HuH-7.5 (cell line): ENCODE measurements around the gene TET2.
A peak's percentile ranks its signal among the peaks of the same experiment; 100 is the strongest.

Experiments
- DNase-seq: peaks from one replicate; pipeline ENCODE4 v3.0.0; 2011; ENCODE audit warnings: low spot score

Gene TET2

GRCh38 chr4:105146276-105147015, at the start of gene TET2:
TET2 (plus strand) TSS chr4:105146876; CDS start chr4:105233943, 87,067 bp downstream.
- DNase-seq: peak; percentile 42

GRCh38 chr4:105102016-105102415, 44.7 kb upstream of the TET2 start:
- DNase-seq: no peak

- no peak for DNase-seq
Observed at GRCh38 chr4:105106426-105106825, 40.2 kb upstream of the TET2 start.

GRCh38 chr4:105107095-105107856, 39.4 kb upstream of the TET2 start:
- no peak for DNase-seq

- no peak for DNase-seq
Observed at GRCh38 chr4:105108971-105109370, 37.7 kb upstream of the TET2 start.

- DNase-seq: no peak
Observed at GRCh38 chr4:105112274-105112673, 34.4 kb upstream of the TET2 start.

GRCh38 chr4:105113800-105114199, 32.9 kb upstream of the TET2 start:
- DNase-seq: no peak

GRCh38 chr4:105116616-105117319, 29.9 kb upstream of the TET2 start:
- no peak for DNase-seq

- no peak for DNase-seq
Observed at GRCh38 chr4:105119356-105119755, 27.3 kb upstream of the TET2 start.

GRCh38 chr4:105120626-105121025, 26.1 kb upstream of the TET2 start:
- no peak for DNase-seq

- no peak for DNase-seq
Observed at GRCh38 chr4:105122350-105122749, 24.3 kb upstream of the TET2 start.

GRCh38 chr4:105126311-105127169, 20.1 kb upstream of the TET2 start:
- no peak for DNase-seq

GRCh38 chr4:105127170-105127445, 19.6 kb upstream of the TET2 start:
- DNase-seq: no peak

GRCh38 chr4:105128208-105128607, 18.5 kb upstream of the TET2 start:
- DNase-seq: no peak

- DNase-seq: no peak
Observed at GRCh38 chr4:105129286-105130040, 17.2 kb upstream of the TET2 start.

GRCh38 chr4:105130945-105131344, 15.7 kb upstream of the TET2 start:
- DNase-seq: no peak

GRCh38 chr4:105133976-105134375, 12.7 kb upstream of the TET2 start:
- DNase-seq: no peak

- DNase-seq: no peak
Observed at GRCh38 chr4:105135785-105136184, 10.9 kb upstream of the TET2 start.

GRCh38 chr4:105137121-105137875, 9.4 kb upstream of the TET2 start:
- DNase-seq: no peak

GRCh38 chr4:105139646-105140045, 7.0 kb upstream of the TET2 start:
- no peak for DNase-seq
